ENCODE results near the gene CAT. TPM values are rescaled to one million over a fixed set of nuclear protein-coding genes. Genes with fewer than 3 reads are reported as not detected.

CAT gene
- total RNA-seq, 1 experiment from 2014 or later, result 121 TPM

GRCh38 chr11:34459507-34460162 is 20.9 kb downstream of the CAT start:
- DNase-seq (ENCODE audit: low read depth), result no peak

GRCh38 chr11:34460278-34460677 is 21.5 kb downstream of the CAT start:
- DNase-seq (ENCODE audit: low read depth), result no peak

- DNase-seq (ENCODE audit: low read depth), result no peak
These were observed 22.5 kb downstream of the CAT start for GRCh38 chr11:34461215-34461614.

GRCh38 chr11:34464591-34465051 is 25.9 kb downstream of the CAT start:
- DNase-seq (ENCODE audit: low read depth), result no peak

GRCh38 chr11:34466802-34467488 is 28.2 kb downstream of the CAT start:
- DNase-seq (ENCODE audit: low read depth), result no peak

- DNase-seq (ENCODE audit: low read depth), result peak; percentile 35
These were observed 29.6 kb downstream of the CAT start for GRCh38 chr11:34468209-34468841.

- DNase-seq (ENCODE audit: low read depth), result no peak
These were observed 35.0 kb downstream of the CAT start for GRCh38 chr11:34473603-34474169.

GRCh38 chr11:34475656-34476055 is 36.9 kb downstream of the CAT start:
- DNase-seq (ENCODE audit: low read depth), result no peak

GRCh38 chr11:34476849-34477248 is 38.1 kb downstream of the CAT start:
- no peak for DNase-seq (ENCODE audit: low read depth)

- no peak for DNase-seq (ENCODE audit: low read depth)
These were observed 40.3 kb downstream of the CAT start for GRCh38 chr11:34478845-34479663.

GRCh38 chr11:34480314-34480713 is 41.6 kb downstream of the CAT start:
- DNase-seq (ENCODE audit: low read depth), result no peak

GRCh38 chr11:34481307-34481706 is 42.6 kb downstream of the CAT start:
- DNase-seq (ENCODE audit: low read depth), result no peak

- DNase-seq (ENCODE audit: low read depth), result no peak
These were observed 44.6 kb downstream of the CAT start for GRCh38 chr11:34483106-34483874.

GRCh38 chr11:34487430-34487829 is 48.7 kb downstream of the CAT start:
- no peak for DNase-seq (ENCODE audit: low read depth)

- no peak for DNase-seq (ENCODE audit: low read depth)
These were observed 50.3 kb downstream of the CAT start for GRCh38 chr11:34488855-34489557.

- no peak for DNase-seq (ENCODE audit: low read depth)
These were observed 51.6 kb downstream of the CAT start for GRCh38 chr11:34490304-34490703.

- DNase-seq (ENCODE audit: low read depth), result peak; percentile 65
These were observed 54.2 kb downstream of the CAT start for GRCh38 chr11:34492806-34493414.

- peak; percentile 73 for DNase-seq (ENCODE audit: low read depth)
These were observed 54.7 kb downstream of the CAT start for GRCh38 chr11:34493468-34493867.

- DNase-seq (ENCODE audit: low read depth), result no peak
These were observed 55.3 kb downstream of the CAT start for GRCh38 chr11:34493926-34494595.

All from RPMI7951 (cell line).